SKM-1 treated with dmso at 0.1 percent for 144 hours (cell line): ENCODE results near the gene TBL2.
"Not testable (repeated sequence)": the region's sequence is repeated elsewhere in the genome, so short reads cannot be mapped to it uniquely, and the experiment has no call there.

Experiments used
- DNase-seq: peaks from one replicate; lab custom pipeline; 2025; ENCODE audit not compliant: unreplicated experiment; lab: John Stamatoyannopoulos, UW

TBL2 gene

GRCh38 chr7:73537051-73537450, 41.3 kb downstream of the TBL2 start:
- no peak for DNase-seq

- no peak for DNase-seq
Measured at GRCh38 chr7:73536479-73536878, 41.9 kb downstream of the TBL2 start.

- not testable (repeated sequence) for DNase-seq
Measured at GRCh38 chr7:73535918-73536317, 42.5 kb downstream of the TBL2 start.

- no peak for DNase-seq
Measured at GRCh38 chr7:73533742-73534141, 44.6 kb downstream of the TBL2 start.

- no peak for DNase-seq
Measured at GRCh38 chr7:73532224-73532623, 46.2 kb downstream of the TBL2 start.

- no peak for DNase-seq
Measured at GRCh38 chr7:73530800-73531199, 47.6 kb downstream of the TBL2 start.

GRCh38 chr7:73526896-73527821, 51.2 kb downstream of the TBL2 start:
- DNase-seq: no peak

- DNase-seq: not testable (repeated sequence)
Measured at GRCh38 chr7:73526158-73526494, 52.3 kb downstream of the TBL2 start.

GRCh38 chr7:73522105-73522872, 56.1 kb downstream of the TBL2 start, which contains the start of gene BAZ1B:
Gene BAZ1B, minus strand, starts transcription at chr7:73522293. Its CDS starts 360 bp downstream, at chr7:73521933.
- peak; percentile 96 for DNase-seq

- DNase-seq: no peak
Measured at GRCh38 chr7:73521636-73522104, 56.7 kb downstream of the TBL2 start.

- DNase-seq: no peak
Measured at GRCh38 chr7:73520673-73521635, 57.4 kb downstream of the TBL2 start.

- DNase-seq: no peak
Measured at GRCh38 chr7:73519867-73520672, 58.3 kb downstream of the TBL2 start.

- DNase-seq: no peak
Measured at GRCh38 chr7:73518470-73518869, 59.9 kb downstream of the TBL2 start.
